ENCODE results near the gene ZNF521.

Gene ZNF521

GRCh38 chr18:25223211-25223610 lies 128.8 kb downstream of the ZNF521 start:
- DNase-seq = no peak

GRCh38 chr18:25222648-25223047 lies 129.3 kb downstream of the ZNF521 start:
- no peak for DNase-seq

GRCh38 chr18:25210622-25211021 lies 141.3 kb downstream of the ZNF521 start:
- no peak for DNase-seq

GRCh38 chr18:25192065-25192464 lies 159.9 kb downstream of the ZNF521 start:
- no peak for DNase-seq

- DNase-seq = no peak
Observed at GRCh38 chr18:25190472-25190871, 161.5 kb downstream of the ZNF521 start.

- DNase-seq = no peak
Observed at GRCh38 chr18:25189391-25190185, 162.4 kb downstream of the ZNF521 start.

- no peak for DNase-seq
Observed at GRCh38 chr18:25187521-25188192, 164.3 kb downstream of the ZNF521 start.

- no peak for DNase-seq
Observed at GRCh38 chr18:25186871-25187270, 165.1 kb downstream of the ZNF521 start.

- DNase-seq = no peak
Observed at GRCh38 chr18:25181993-25182392, 170.0 kb downstream of the ZNF521 start.

GRCh38 chr18:25181581-25181980 lies 170.4 kb downstream of the ZNF521 start:
- DNase-seq = no peak

GRCh38 chr18:25180973-25181548 lies 170.9 kb downstream of the ZNF521 start:
- no peak for DNase-seq

- no peak for DNase-seq
Observed at GRCh38 chr18:25177631-25178030, 174.3 kb downstream of the ZNF521 start.

- DNase-seq = no peak
Observed at GRCh38 chr18:25176518-25177042, 175.4 kb downstream of the ZNF521 start.

GRCh38 chr18:25175558-25176517 lies 176.1 kb downstream of the ZNF521 start:
- no peak for DNase-seq

GRCh38 chr18:25174324-25174723 lies 177.6 kb downstream of the ZNF521 start:
- DNase-seq = no peak

- no peak for DNase-seq
Observed at GRCh38 chr18:25171334-25171733, 180.6 kb downstream of the ZNF521 start.

- no peak for DNase-seq
Observed at GRCh38 chr18:25170402-25170801, 181.6 kb downstream of the ZNF521 start.

GRCh38 chr18:25169701-25170100 lies 182.3 kb downstream of the ZNF521 start:
- no peak for DNase-seq

GRCh38 chr18:25167612-25168410 lies 184.2 kb downstream of the ZNF521 start:
- DNase-seq = no peak

GRCh38 chr18:25166113-25166512 lies 185.9 kb downstream of the ZNF521 start:
- DNase-seq = no peak

All from effector CD8-positive, alpha-beta T cell (primary cell).